Esophagus squamous epithelium (tissue), 5 donors: ENCODE data around the gene EGFL7. TPM values are rescaled to one million over a fixed set of nuclear protein-coding genes. Genes with fewer than 3 reads are reported as not detected.

Source experiments
- DNase-seq: peaks from one replicate; lab custom pipeline; 2025; lab: John Stamatoyannopoulos, UW
- H3K27ac ChIP-seq, 4 donors: fragments of 200-600 bp; sonication (generic); one replicate each; pipeline ENCODE4 v1.5.1; 2016 to 2019; ENCODE audit warnings: mild to moderate bottlenecking in 1 of 4
- H3K27me3 ChIP-seq, 4 donors: fragments of 200-600 bp; sonication (generic); 1 replicate in 3 of 4; 2 replicates in 1 of 4; pipeline versions ENCODE4 v1.5.1 to v1.6.0; 2017 to 2021; ENCODE audit warnings: antibody characterized with exemption in 1 of 4
- H3K36me3 ChIP-seq, 3 donors: fragments of 200-600 bp; sonication (generic); one replicate each; pipeline ENCODE4 v1.5.1; 2016 to 2019
- H3K4me1 ChIP-seq, 3 donors: fragments of 200-600 bp; sonication (generic); one replicate each; pipeline ENCODE4 v1.5.1; 2017 to 2019
- H3K4me3 ChIP-seq, 4 donors: fragments of 200-600 bp; sonication (generic); 1 replicate in 3 of 4; 2 replicates in 1 of 4; pipeline ENCODE4 v1.5.1; 2016 to 2019; ENCODE audit warnings: mild to moderate bottlenecking in 2 of 4, moderate library complexity in 1 of 4
- H3K9me3 ChIP-seq, 3 donors: fragments of 200-600 bp; sonication (generic); one replicate each; pipeline ENCODE4 v1.5.1; 2016 to 2019
- POLR2A ChIP-seq, 4 donors: fragments of 450-650 bp; IDR thresholded peaks; one replicate each; pipeline ENCODE4 v1.6.1; 2017; ENCODE audit warnings: antibody characterized with exemption in 4 of 4, mild to moderate bottlenecking in 4 of 4, moderate library complexity in 3 of 4
- WGBS, 2 donors: methylation state at CpG; one replicate each; pipeline ENCODE4 v1.1.5; 2018; 5-methylcytosine and 5-hydroxymethylcytosine counted together
- intact Hi-C: fragments of 100-400 bp; cut with DNase I; formaldehyde crosslinking; loops from one replicate; pipeline ENCODE4 v1.15.0; 2022
- total RNA-seq, 4 donors: library from RNA; depleted of rRNA; stranded (reverse); fragments of >200 nt; gene quantifications; one replicate each; pipeline ENCODE4 v1.1.0, GENCODE V29; 2016
- TF ChIP-seq, protein P1 (sequence below), 6 experiments: fragments of 450-650 bp in 4 of 6; fragments of 200-600 bp in 2 of 6; sonication (generic) in 2 of 6; IDR thresholded peaks; one replicate each; pipeline ENCODE4 v1.5.1; 2016 to 2019; ENCODE audit warnings: antibody characterized with exemption in 6 of 6, mild to moderate bottlenecking in 4 of 6, moderate library complexity in 4 of 6
- donor health status: DM: yes; HTN: yes; CAD: no.

The EGFL7 gene
- 10 to 100 TPM in 2 of 4 donors, 1 to 10 TPM in 2; 5.2 to 41.2 (median 21.2) TPM for total RNA-seq

- Histone ChIP-seq H3K4me1 (peaks cover 4 to 30% (median 7%) of the 10 kb centered on the region in 3 donors), H3K27me3 (peaks cover 0 to 96% (median 2%) of the 10 kb centered on the region in 4 donors), H3K4me3 (peak within 1 kb of the TSS; percentile 31 to 65 (median 48)), H3K9me3 (no peaks in the 10 kb centered on the region), H3K27ac (peak within 1 kb of the TSS; percentile 64 to 84 (median 73)), H3K36me3 (peaks cover 0 to 7% (median 0%) of the 10 kb centered on the region in 3 donors)
- intact Hi-C loops: no loop called here
- TF ChIP-seq, protein P1, sequence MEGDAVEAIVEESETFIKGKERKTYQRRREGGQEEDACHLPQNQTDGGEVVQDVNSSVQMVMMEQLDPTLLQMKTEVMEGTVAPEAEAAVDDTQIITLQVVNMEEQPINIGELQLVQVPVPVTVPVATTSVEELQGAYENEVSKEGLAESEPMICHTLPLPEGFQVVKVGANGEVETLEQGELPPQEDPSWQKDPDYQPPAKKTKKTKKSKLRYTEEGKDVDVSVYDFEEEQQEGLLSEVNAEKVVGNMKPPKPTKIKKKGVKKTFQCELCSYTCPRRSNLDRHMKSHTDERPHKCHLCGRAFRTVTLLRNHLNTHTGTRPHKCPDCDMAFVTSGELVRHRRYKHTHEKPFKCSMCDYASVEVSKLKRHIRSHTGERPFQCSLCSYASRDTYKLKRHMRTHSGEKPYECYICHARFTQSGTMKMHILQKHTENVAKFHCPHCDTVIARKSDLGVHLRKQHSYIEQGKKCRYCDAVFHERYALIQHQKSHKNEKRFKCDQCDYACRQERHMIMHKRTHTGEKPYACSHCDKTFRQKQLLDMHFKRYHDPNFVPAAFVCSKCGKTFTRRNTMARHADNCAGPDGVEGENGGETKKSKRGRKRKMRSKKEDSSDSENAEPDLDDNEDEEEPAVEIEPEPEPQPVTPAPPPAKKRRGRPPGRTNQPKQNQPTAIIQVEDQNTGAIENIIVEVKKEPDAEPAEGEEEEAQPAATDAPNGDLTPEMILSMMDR (IDR thresholded peaks at IDR 0.05): no peak
- peak in 2 of 4 donors; percentile 46 to 74 for TF ChIP-seq POLR2A (IDR thresholded peaks at IDR 0.05)
- 45 to 64% methylated on average over 8 to 9 of the region's 38 CpGs for WGBS, 2 donors
- no peak for DNase-seq
Observed at GRCh38 chr9:136662656-136663581, at the start of gene EGFL7. EGFL7 (plus strand) TSS chr9:136662916; CDS start chr9:136668283, 5,367 bp downstream.

GRCh38 chr9:136613824-136614371 is 48.8 kb upstream of the EGFL7 start:
- intact Hi-C loops: no loop called here
- peak overlapping the region in 3 of 4 donors; percentile 40 to 78 (median 66) for H3K27ac ChIP-seq
- peaks cover 0 to 35% (median 0%) of the 10 kb centered on the region in 4 donors for H3K27me3 ChIP-seq
- H3K36me3 ChIP-seq: no peaks in the 10 kb centered on the region
- TF ChIP-seq, protein P1 (IDR thresholded peaks at IDR 0.05): no peak
- peak overlapping the region in 1 of 4 donors; percentile 15 for H3K4me3 ChIP-seq
- H3K4me1 ChIP-seq: peaks cover 19 to 44% (median 30%) of the 10 kb centered on the region in 3 donors
- no peak for DNase-seq
- 84% methylated on average over 7 of the region's 19 CpGs; no CpG with 5 or more reads in 1 of the 2 donors for WGBS, 2 donors
- no peaks in the 10 kb centered on the region for H3K9me3 ChIP-seq

- TF ChIP-seq POLR2A (IDR thresholded peaks at IDR 0.05): no peak
- TF ChIP-seq, protein P1 (IDR thresholded peaks at IDR 0.05): no peak
- peak overlapping the region in 3 of 4 donors; percentile 53 to 78 (median 66) for H3K27ac ChIP-seq
- DNase-seq: no peak
Observed at GRCh38 chr9:136614372-136614922, 48.3 kb upstream of the EGFL7 start.

GRCh38 chr9:136614967-136615623 is 47.6 kb upstream of the EGFL7 start:
- H3K4me3 ChIP-seq: no peak overlapping the region
- no peaks in the 10 kb centered on the region for H3K36me3 ChIP-seq
- DNase-seq: no peak
- intact Hi-C loops: no loop called here
- TF ChIP-seq POLR2A (IDR thresholded peaks at IDR 0.05): no peak
- TF ChIP-seq, protein P1 (IDR thresholded peaks at IDR 0.05): no peak
- H3K4me1 ChIP-seq: peaks cover 26 to 54% (median 37%) of the 10 kb centered on the region in 3 donors
- 63 to 67% methylated on average over 9 to 12 of the region's 25 CpGs for WGBS, 2 donors
- peaks cover 0 to 23% (median 0%) of the 10 kb centered on the region in 4 donors for H3K27me3 ChIP-seq
- no peaks in the 10 kb centered on the region for H3K9me3 ChIP-seq
- H3K27ac ChIP-seq: peak overlapping the region in 3 of 4 donors; percentile 53 to 78 (median 66)

More at GRCh38 chr9:136614372-136614922, 48.3 kb upstream of the EGFL7 start:
- intact Hi-C loops: no loop called here
- Histone ChIP-seq H3K4me1 (peaks cover 23 to 47% (median 35%) of the 10 kb centered on the region in 3 donors), H3K36me3 (no peaks in the 10 kb centered on the region), H3K4me3 (no peak overlapping the region), H3K9me3 (no peaks in the 10 kb centered on the region), H3K27me3 (peaks cover 0 to 30% (median 0%) of the 10 kb centered on the region in 4 donors)
- 86 to 88% methylated on average over 5 to 8 of the region's 22 CpGs for WGBS, 2 donors
